Fibroblast of peridontal ligament (primary cell): ENCODE data around the gene POTEB2.
"Not testable (repeated sequence)": the region's sequence is repeated elsewhere in the genome, so short reads cannot be mapped to it uniquely, and the experiment has no call there.

Experiments
- DNase-seq: peaks from one replicate; pipeline ENCODE4 v3.0.0-alpha.2; 2010; ENCODE audit errors: extremely low read depth

The POTEB2 gene

DNA sequence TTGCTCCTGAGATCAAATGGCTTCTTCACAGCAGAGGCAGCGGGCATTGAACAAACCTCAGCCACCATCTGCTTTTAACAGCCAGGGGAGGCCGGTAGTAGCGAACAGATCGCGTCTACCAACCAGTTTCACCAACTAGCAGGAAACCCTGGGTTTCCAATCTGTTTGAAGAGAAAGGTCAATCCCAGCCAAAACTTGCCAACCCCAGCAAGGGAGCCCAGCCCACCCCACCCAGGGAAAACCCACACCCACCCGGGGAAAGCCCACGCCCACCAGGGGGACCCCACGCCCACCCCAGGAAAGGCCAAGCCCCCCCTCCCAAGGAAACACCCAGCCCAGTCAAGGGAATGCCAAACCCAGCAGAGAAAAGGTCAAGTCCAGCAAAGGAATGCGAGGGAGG lies at the start of gene POTEB2:
POTEB2 (minus strand) TSS at position 101 of the 400 bp plus-strand sequence; CDS start at position 68, 33 bp downstream.
- DNase-seq: not testable (repeated sequence)

DNA sequence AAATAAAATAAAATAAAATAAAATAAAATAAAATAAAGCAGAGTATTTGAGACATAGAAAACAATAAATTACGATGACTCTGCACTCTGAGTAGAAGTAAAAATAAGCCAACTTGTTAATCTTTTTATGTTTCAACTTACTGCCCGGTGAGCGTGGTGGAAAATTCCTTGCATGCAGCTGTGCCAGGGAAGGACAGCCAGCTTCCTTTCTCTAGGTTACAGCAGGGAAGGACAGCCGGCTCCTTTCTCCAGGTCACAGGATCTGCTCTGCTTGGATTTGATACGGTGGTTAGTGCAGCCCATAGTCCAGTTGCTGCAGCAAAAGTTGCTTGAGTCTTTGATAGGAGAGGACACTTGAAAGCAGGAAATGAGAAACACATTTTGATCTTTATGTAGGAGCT lies 13.8 kb upstream of the POTEB2 start:
- DNase-seq: not testable (repeated sequence)

DNA sequence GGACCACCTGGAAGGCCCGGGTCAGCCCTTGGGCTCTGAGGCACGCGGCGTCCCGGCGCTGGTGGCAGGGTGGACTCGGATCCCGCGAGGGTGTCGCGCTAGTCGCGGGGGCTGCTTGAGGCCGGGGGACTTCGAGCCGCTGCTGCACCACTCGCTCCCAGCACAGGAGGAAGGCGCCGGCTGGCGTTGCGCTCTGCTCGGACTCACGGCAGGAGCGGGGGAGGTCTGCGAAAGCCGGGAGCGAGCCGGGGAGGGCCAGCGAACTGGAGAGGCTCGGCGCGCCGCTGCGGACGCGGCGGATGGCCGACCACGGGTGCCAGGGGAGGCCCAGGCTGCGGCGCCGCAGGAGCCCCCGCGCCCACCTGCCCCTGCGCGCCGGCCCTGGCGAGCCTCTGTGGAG lies 12.3 kb upstream of the POTEB2 start:
- not testable (repeated sequence) for DNase-seq

DNA sequence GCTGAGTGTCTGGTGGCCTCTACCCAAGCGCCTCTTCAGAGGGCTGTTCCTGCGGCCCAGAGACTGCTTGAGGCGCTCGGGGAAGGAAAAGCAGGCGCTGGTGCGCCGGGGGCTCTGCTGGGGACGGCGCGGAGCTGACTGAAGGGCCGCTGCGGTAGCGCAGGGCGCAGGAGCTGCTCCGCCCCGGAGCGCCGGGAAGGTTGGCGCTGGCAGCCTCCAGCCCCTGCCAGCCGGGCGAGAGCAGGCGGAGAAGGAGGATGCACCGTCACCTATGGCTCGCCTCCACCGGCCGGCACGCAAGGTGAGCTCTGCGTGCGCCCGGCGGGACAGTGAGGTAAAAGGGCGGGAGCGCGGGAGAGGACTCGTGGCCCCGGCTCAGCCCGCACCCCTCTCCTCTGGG lies 11.7 kb upstream of the POTEB2 start:
- not testable (repeated sequence) for DNase-seq
